ENCODE measurements around the gene OR2V2. TPM values are rescaled to one million over a fixed set of nuclear protein-coding genes. Genes with fewer than 3 reads are reported as not detected.
"Not testable (repeated sequence)": the region's sequence is repeated elsewhere in the genome, so short reads cannot be mapped to it uniquely, and the experiment has no call there.

OR2V2 gene
- total RNA-seq, 1 donor from 2014 or later, result not detected

- peaks cover 16% of the 10 kb centered on the region for H3K27me3 Mint-ChIP-seq (ENCODE audit: unreplicated experiment)
- H3K4me1 Mint-ChIP-seq (ENCODE audit: unreplicated experiment); H3K9me3 Mint-ChIP-seq (ENCODE audit: unreplicated experiment); H3K36me3 Mint-ChIP-seq (ENCODE audit: low read depth, unreplicated experiment); H3K4me3 Mint-ChIP-seq (ENCODE audit: unreplicated experiment); DNase-seq (ENCODE audit: low spot score); H3K27ac Mint-ChIP-seq (ENCODE audit: unreplicated experiment): not testable (repeated sequence)
These were observed 43.2 kb upstream of the OR2V2 start for GRCh38 chr5:181104259-181104568.

- H3K27ac Mint-ChIP-seq (ENCODE audit: unreplicated experiment); H3K4me3 Mint-ChIP-seq (ENCODE audit: unreplicated experiment); H3K4me1 Mint-ChIP-seq (ENCODE audit: unreplicated experiment); DNase-seq (ENCODE audit: low spot score); H3K36me3 Mint-ChIP-seq (ENCODE audit: low read depth, unreplicated experiment); H3K9me3 Mint-ChIP-seq (ENCODE audit: unreplicated experiment): not testable (repeated sequence)
- peaks cover 11% of the 10 kb centered on the region for H3K27me3 Mint-ChIP-seq (ENCODE audit: unreplicated experiment)
These were observed 42.6 kb upstream of the OR2V2 start for GRCh38 chr5:181104606-181105390.

DNA sequence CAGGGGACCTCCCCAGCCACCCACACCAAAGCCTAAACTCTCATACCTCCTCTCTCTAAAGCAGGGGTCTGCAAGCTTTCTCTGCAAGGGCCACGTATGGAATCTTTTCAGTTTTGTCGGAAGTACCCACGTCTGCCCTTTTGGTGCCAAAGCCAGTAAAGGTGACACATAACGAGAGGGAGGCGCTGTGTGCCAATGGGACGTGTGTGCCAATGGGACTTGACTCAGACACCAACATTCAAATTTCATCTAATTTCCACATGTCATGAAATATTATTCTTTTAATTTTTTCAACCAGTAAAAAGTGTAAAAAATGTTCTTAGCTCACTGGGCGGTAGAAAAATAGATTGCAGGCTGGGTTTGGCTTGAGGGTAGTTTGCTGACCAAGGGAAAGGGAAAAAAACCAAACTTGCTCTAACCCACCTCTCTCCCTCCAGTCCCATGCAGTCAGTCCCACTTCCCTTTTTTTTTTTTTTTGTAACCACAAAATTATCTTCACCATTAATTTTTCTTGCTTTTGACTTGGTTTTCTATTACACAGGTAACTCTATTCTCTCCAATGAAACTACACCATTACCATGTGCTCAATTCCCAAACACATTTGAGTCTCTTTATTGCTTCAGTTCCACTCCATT lies 41.9 kb upstream of the OR2V2 start:
- peaks cover 3% of the 10 kb centered on the region for H3K4me1 Mint-ChIP-seq (ENCODE audit: unreplicated experiment)
- H3K4me3 Mint-ChIP-seq (ENCODE audit: unreplicated experiment), result no peak overlapping the region
- H3K27ac Mint-ChIP-seq (ENCODE audit: unreplicated experiment), result no peak overlapping the region

GRCh38 chr5:181107699-181108098 lies 39.7 kb upstream of the OR2V2 start:
- Mint-ChIP-seq H3K4me3 (ENCODE audit: unreplicated experiment) (no peak overlapping the region), H3K27me3 (ENCODE audit: unreplicated experiment) (peaks cover 8% of the 10 kb centered on the region)

More for the DNA sequence above, 41.9 kb upstream of the OR2V2 start:
- Mint-ChIP-seq H3K36me3 (ENCODE audit: low read depth, unreplicated experiment) (no peaks in the 10 kb centered on the region), H3K9me3 (ENCODE audit: unreplicated experiment) (no peaks in the 10 kb centered on the region), H3K27me3 (ENCODE audit: unreplicated experiment) (peaks cover 8% of the 10 kb centered on the region)
- no peak for DNase-seq (ENCODE audit: low spot score)
- TF ChIP-seq, protein P1, sequence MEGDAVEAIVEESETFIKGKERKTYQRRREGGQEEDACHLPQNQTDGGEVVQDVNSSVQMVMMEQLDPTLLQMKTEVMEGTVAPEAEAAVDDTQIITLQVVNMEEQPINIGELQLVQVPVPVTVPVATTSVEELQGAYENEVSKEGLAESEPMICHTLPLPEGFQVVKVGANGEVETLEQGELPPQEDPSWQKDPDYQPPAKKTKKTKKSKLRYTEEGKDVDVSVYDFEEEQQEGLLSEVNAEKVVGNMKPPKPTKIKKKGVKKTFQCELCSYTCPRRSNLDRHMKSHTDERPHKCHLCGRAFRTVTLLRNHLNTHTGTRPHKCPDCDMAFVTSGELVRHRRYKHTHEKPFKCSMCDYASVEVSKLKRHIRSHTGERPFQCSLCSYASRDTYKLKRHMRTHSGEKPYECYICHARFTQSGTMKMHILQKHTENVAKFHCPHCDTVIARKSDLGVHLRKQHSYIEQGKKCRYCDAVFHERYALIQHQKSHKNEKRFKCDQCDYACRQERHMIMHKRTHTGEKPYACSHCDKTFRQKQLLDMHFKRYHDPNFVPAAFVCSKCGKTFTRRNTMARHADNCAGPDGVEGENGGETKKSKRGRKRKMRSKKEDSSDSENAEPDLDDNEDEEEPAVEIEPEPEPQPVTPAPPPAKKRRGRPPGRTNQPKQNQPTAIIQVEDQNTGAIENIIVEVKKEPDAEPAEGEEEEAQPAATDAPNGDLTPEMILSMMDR (IDR thresholded peaks at IDR 0.05; ENCODE audit: unreplicated experiment), result no peak

GRCh38 chr5:181108578-181109165 lies 38.7 kb upstream of the OR2V2 start:
- Mint-ChIP-seq H3K4me1 (ENCODE audit: unreplicated experiment) (peaks cover 3% of the 10 kb centered on the region), H3K9me3 (ENCODE audit: unreplicated experiment) (no peaks in the 10 kb centered on the region), H3K4me3 (ENCODE audit: unreplicated experiment) (no peak overlapping the region), H3K27ac (ENCODE audit: unreplicated experiment) (no peak overlapping the region), H3K36me3 (ENCODE audit: low read depth, unreplicated experiment) (no peaks in the 10 kb centered on the region), H3K27me3 (ENCODE audit: unreplicated experiment) (peaks cover 8% of the 10 kb centered on the region)
- no peak for DNase-seq (ENCODE audit: low spot score)
- TF ChIP-seq, protein P1 (IDR thresholded peaks at IDR 0.05; ENCODE audit: unreplicated experiment), result no peak

More at GRCh38 chr5:181107699-181108098, 39.7 kb upstream of the OR2V2 start:
- Mint-ChIP-seq H3K4me1 (ENCODE audit: unreplicated experiment) (peaks cover 3% of the 10 kb centered on the region), H3K9me3 (ENCODE audit: unreplicated experiment) (no peaks in the 10 kb centered on the region), H3K27ac (ENCODE audit: unreplicated experiment) (no peak overlapping the region), H3K36me3 (ENCODE audit: low read depth, unreplicated experiment) (no peaks in the 10 kb centered on the region)
- TF ChIP-seq, protein P1 (IDR thresholded peaks at IDR 0.05; ENCODE audit: unreplicated experiment), result no peak
- no peak for DNase-seq (ENCODE audit: low spot score)

Data from endothelial cell (in vitro differentiated cells).